Smooth muscle cell (in vitro differentiated cells): ENCODE data around the gene FRMD4A. TPM values are rescaled to one million over a fixed set of nuclear protein-coding genes. Genes with fewer than 3 reads are reported as not detected.

ENCODE experiments used
- DNase-seq: peaks from one replicate; lab custom pipeline; 2025; ENCODE audit not compliant: unreplicated experiment; lab: John Stamatoyannopoulos, UW
- H2AFZ ChIP-seq: fragments of 200-600 bp; sonication (generic); 2 replicates; pipeline ENCODE4 v1.6.0; 2016; ENCODE audit warnings: antibody characterized with exemption, low read depth, mild to moderate bottlenecking
- H3F3A ChIP-seq: fragments of 200-600 bp; sonication (generic); 2 replicates; pipeline ENCODE4 v1.6.0; 2017; ENCODE audit warnings: antibody characterized with exemption, low read depth
- H3K27ac ChIP-seq: fragments of 200-600 bp; sonication (generic); 2 replicates; pipeline ENCODE4 v1.5.1; 2016; ENCODE audit warnings: low read depth, mild to moderate bottlenecking
- H3K27me3 ChIP-seq: fragments of 200-600 bp; sonication (generic); 2 replicates; pipeline ENCODE4 v1.6.1; 2016; ENCODE audit warnings: low read depth, mild to moderate bottlenecking
- H3K36me3 ChIP-seq: fragments of 200-600 bp; sonication (generic); 2 replicates; pipeline ENCODE4 v1.5.1; 2016; ENCODE audit warnings: low read depth
- H3K4me1 ChIP-seq: fragments of 200-600 bp; sonication (generic); 2 replicates; pipeline ENCODE4 v1.5.1; 2016; ENCODE audit warnings: low read depth
- H3K4me2 ChIP-seq: fragments of 200-600 bp; sonication (generic); 2 replicates; pipeline ENCODE4 v1.6.0; 2016; ENCODE audit warnings: mild to moderate bottlenecking
- H3K4me3 ChIP-seq: fragments of 200-600 bp; sonication (generic); 2 replicates; pipeline ENCODE4 v1.5.1; 2016; ENCODE audit warnings: mild to moderate bottlenecking
- H3K79me2 ChIP-seq: fragments of 200-600 bp; sonication (generic); 2 replicates; pipeline ENCODE4 v1.6.0; 2016; ENCODE audit warnings: low read depth, mild to moderate bottlenecking
- H3K9ac ChIP-seq: fragments of 200-600 bp; sonication (generic); 2 replicates; pipeline ENCODE4 v1.6.0; 2016; ENCODE audit warnings: low read depth
- H3K9me3 ChIP-seq: fragments of 200-600 bp; sonication (generic); replicated peaks from 2 replicates; pipeline ENCODE4 v1.5.1; 2016; ENCODE audit warnings: low read depth
- H4K20me1 ChIP-seq: fragments of 200-600 bp; sonication (generic); 2 replicates; pipeline ENCODE4 v1.6.0; 2016; ENCODE audit warnings: low read depth
- CTCF ChIP-seq: fragments of 200-600 bp; sonication (generic); IDR thresholded peaks from 2 replicates; pipeline ENCODE4 v1.5.1; 2017; ENCODE audit warnings: borderline replicate concordance, mild to moderate bottlenecking, antibody characterized with exemption; ENCODE audit not compliant: insufficient read depth, poor library complexity, severe bottlenecking
- WGBS: methylation state at CpG from one replicate; pipeline ENCODE4 v1.1.7; 2016; ENCODE audit warnings: low lambda C conversion rate; 5-methylcytosine and 5-hydroxymethylcytosine counted together
- polyA plus RNA-seq: library from polyadenylated mRNA; unstranded; fragments of >200 nt; fragmentation: Nextera tagmentation; extraction: Ambion mirVana; gene quantifications from 2 replicates; pipeline ENCODE4 v1.2.1, GENCODE V29; 2016
- total RNA-seq: library from RNA; depleted of rRNA; stranded (reverse); fragments of >200 nt; gene quantifications from 2 replicates; pipeline ENCODE4 v1.2.3, GENCODE V29; 2014

The FRMD4A gene
- total and polyA plus RNA-seq, 2 experiments from 2014 or later: 3.0 to 5.4 TPM

- Histone ChIP-seq H3K9ac (no peak overlapping the region), H3K36me3 (no peaks in the 10 kb centered on the region), H3K79me2 (no peaks in the 10 kb centered on the region), H3K27ac (no peak overlapping the region), H4K20me1 (no peaks in the 10 kb centered on the region), H3K9me3 (no peaks in the 10 kb centered on the region), H3F3A (no peaks in the 10 kb centered on the region), H3K4me1 (no peaks in the 10 kb centered on the region), H3K4me3 (no peak overlapping the region), H3K27me3 (peaks cover 4% of the 10 kb centered on the region), H2AFZ (no peak overlapping the region), H3K4me2 (no peak overlapping the region)
- DNase-seq: no peak
- no peak for TF ChIP-seq CTCF
- WGBS: 92% methylated on average over 6 of the region's 6 CpGs
Observed at GRCh38 chr10:14311206-14311957, 19.3 kb downstream of the FRMD4A start.

- TF ChIP-seq CTCF: no peak
- H3K27ac ChIP-seq: no peak overlapping the region
- no peak overlapping the region for H3K4me3 ChIP-seq
- no peak overlapping the region for H3K4me2 ChIP-seq
- H3K36me3 ChIP-seq: no peaks in the 10 kb centered on the region
- no peak overlapping the region for H2AFZ ChIP-seq
- H3K79me2 ChIP-seq: no peaks in the 10 kb centered on the region
- H3K4me1 ChIP-seq: no peaks in the 10 kb centered on the region
- no peaks in the 10 kb centered on the region for H3F3A ChIP-seq
- no peaks in the 10 kb centered on the region for H4K20me1 ChIP-seq
- WGBS: 78% methylated on average over 10 of the region's 10 CpGs
- H3K9ac ChIP-seq: no peak overlapping the region
- H3K9me3 ChIP-seq: no peaks in the 10 kb centered on the region
- no peak for DNase-seq
- H3K27me3 ChIP-seq: peaks cover 4% of the 10 kb centered on the region
Observed at GRCh38 chr10:14309593-14309992, 21.1 kb downstream of the FRMD4A start.

GRCh38 chr10:14306190-14306589 is 24.5 kb downstream of the FRMD4A start:
- Histone ChIP-seq H3F3A (no peaks in the 10 kb centered on the region), H3K9ac (no peak overlapping the region), H3K4me1 (no peaks in the 10 kb centered on the region), H3K9me3 (no peaks in the 10 kb centered on the region), H3K27me3 (peaks cover 4% of the 10 kb centered on the region), H3K36me3 (no peaks in the 10 kb centered on the region), H4K20me1 (no peaks in the 10 kb centered on the region), H3K27ac (no peak overlapping the region), H2AFZ (no peak overlapping the region), H3K4me2 (no peak overlapping the region), H3K79me2 (no peaks in the 10 kb centered on the region), H3K4me3 (no peak overlapping the region)
- DNase-seq: no peak
- WGBS: 89% methylated on average over 5 of the region's 5 CpGs
- no peak for TF ChIP-seq CTCF

- H3K27me3 ChIP-seq: peaks cover 8% of the 10 kb centered on the region
- no peak for TF ChIP-seq CTCF
- no peak overlapping the region for H3K9ac ChIP-seq
- H3K4me1 ChIP-seq: no peaks in the 10 kb centered on the region
- no peaks in the 10 kb centered on the region for H3F3A ChIP-seq
- no peaks in the 10 kb centered on the region for H3K36me3 ChIP-seq
- no peak overlapping the region for H3K4me2 ChIP-seq
- H3K4me3 ChIP-seq: no peak overlapping the region
- no peak overlapping the region for H3K27ac ChIP-seq
- 90% methylated on average over 5 of the region's 5 CpGs for WGBS
- H3K79me2 ChIP-seq: no peaks in the 10 kb centered on the region
- DNase-seq: no peak
- no peaks in the 10 kb centered on the region for H3K9me3 ChIP-seq
- H2AFZ ChIP-seq: no peak overlapping the region
- no peaks in the 10 kb centered on the region for H4K20me1 ChIP-seq
Observed at GRCh38 chr10:14304046-14304445, 26.7 kb downstream of the FRMD4A start.
